ENCODE results near the gene KDM4B.

The KDM4B gene

GRCh38 chr19:5070331-5070730 lies 101.4 kb downstream of the KDM4B start:
- H3K4me3 ChIP-seq (replicated peaks; ENCODE audit: low read depth, low read length), result no peak overlapping the region
- no peak for DNase-seq (ENCODE audit: low read depth)
- TF ChIP-seq CTCF (IDR thresholded peaks at IDR 0.05; ENCODE audit: low read length, missing control alignments), result no peak

- no peak overlapping the region for H3K4me3 ChIP-seq (replicated peaks; ENCODE audit: low read depth, low read length)
- DNase-seq (ENCODE audit: low read depth), result no peak
- TF ChIP-seq CTCF (IDR thresholded peaks at IDR 0.05; ENCODE audit: low read length, missing control alignments), result no peak
Measured at GRCh38 chr19:5070930-5071329, 102.0 kb downstream of the KDM4B start.

- TF ChIP-seq CTCF (IDR thresholded peaks at IDR 0.05; ENCODE audit: low read length, missing control alignments), result no peak
- DNase-seq (ENCODE audit: low read depth), result no peak
- H3K4me3 ChIP-seq (replicated peaks; ENCODE audit: low read depth, low read length), result no peak overlapping the region
Measured at GRCh38 chr19:5071579-5071978, 102.7 kb downstream of the KDM4B start.

- no peak for DNase-seq (ENCODE audit: low read depth)
- no peak overlapping the region for H3K4me3 ChIP-seq (replicated peaks; ENCODE audit: low read depth, low read length)
- TF ChIP-seq CTCF (IDR thresholded peaks at IDR 0.05; ENCODE audit: low read length, missing control alignments), result no peak
Measured at GRCh38 chr19:5072115-5072514, 103.2 kb downstream of the KDM4B start.

- no peak for DNase-seq (ENCODE audit: low read depth)
- no peak overlapping the region for H3K4me3 ChIP-seq (replicated peaks; ENCODE audit: low read depth, low read length)
- no peak for TF ChIP-seq CTCF (IDR thresholded peaks at IDR 0.05; ENCODE audit: low read length, missing control alignments)
Measured at GRCh38 chr19:5073153-5073844, 104.4 kb downstream of the KDM4B start.

- DNase-seq (ENCODE audit: low read depth), result no peak
- H3K4me3 ChIP-seq (replicated peaks; ENCODE audit: low read depth, low read length), result no peak overlapping the region
- TF ChIP-seq CTCF (IDR thresholded peaks at IDR 0.05; ENCODE audit: low read length, missing control alignments), result no peak
Measured at GRCh38 chr19:5074407-5074806, 105.5 kb downstream of the KDM4B start.

- no peak overlapping the region for H3K4me3 ChIP-seq (replicated peaks; ENCODE audit: low read depth, low read length)
- TF ChIP-seq CTCF (IDR thresholded peaks at IDR 0.05; ENCODE audit: low read length, missing control alignments), result no peak
Measured at GRCh38 chr19:5074830-5075394, 106.0 kb downstream of the KDM4B start.

More at GRCh38 chr19:5074830-5075394, 106.0 kb downstream of the KDM4B start:
- no peak for DNase-seq (ENCODE audit: low read depth)

Data from fibroblast of pulmonary artery (primary cell).